ENCODE data around the gene ATP6V0A1. TPM values are rescaled to one million over a fixed set of nuclear protein-coding genes. Genes with fewer than 3 reads are reported as not detected.
A peak's percentile ranks its signal among the peaks of the same experiment; 100 is the strongest.

The ATP6V0A1 gene
- total RNA-seq, 1 experiment from 2014 or later = 54.6 TPM

- no peak overlapping the region for H3K4me3 ChIP-seq (ENCODE audit: low read depth, low read length, poor library complexity, severe bottlenecking)
- ChIA-PET POLR2A (ENCODE audit: low non-redundant PET) (no interaction called here), CTCF (no interaction called here)
- H3K4me1 ChIP-seq (ENCODE audit: insufficient read depth, low read length, poor library complexity, severe bottlenecking) = peaks cover 17% of the 10 kb centered on the region
- no peak for TF ChIP-seq CTCF (conservative IDR thresholded peaks at IDR 0.05; ENCODE audit: low read depth, low read length)
- TF ChIP-seq EZH2 (IDR thresholded peaks at IDR 0.05; ENCODE audit: borderline replicate concordance, low read depth, low read length, poor library complexity, severe bottlenecking) = no peak
- BruUV-seq (replicated peaks) = no TSS peak
- H3K36me3 ChIP-seq (ENCODE audit: insufficient read depth, low read length, poor library complexity, severe bottlenecking) = peaks cover 4% of the 10 kb centered on the region
- H3K27ac ChIP-seq (ENCODE audit: low read depth, low read length, poor library complexity, severe bottlenecking) = peak overlapping the region; percentile 70
- intact Hi-C loops (cut with micrococcal nuclease; ENCODE audit: unreplicated experiment) = no loop called here
- no peaks in the 10 kb centered on the region for H3K9me3 ChIP-seq (ENCODE audit: low read depth, low read length, poor library complexity, severe bottlenecking)
- no peak for DNase-seq (ENCODE audit: low spot score)
- no peaks in the 10 kb centered on the region for H3K27me3 ChIP-seq (replicated peaks; ENCODE audit: insufficient read depth, low read depth, low read length, poor library complexity)
Observed at GRCh38 chr17:42457107-42457792, 1.4 kb upstream of the ATP6V0A1 start.

GRCh38 chr17:42459256-42459800 lies 650 bp downstream of the ATP6V0A1 start:
- peak; percentile 37 for DNase-seq (ENCODE audit: low spot score)
- Histone ChIP-seq H3K36me3 (ENCODE audit: insufficient read depth, low read length, poor library complexity, severe bottlenecking) (peaks cover 4% of the 10 kb centered on the region), H3K9me3 (ENCODE audit: low read depth, low read length, poor library complexity, severe bottlenecking) (no peaks in the 10 kb centered on the region), H3K4me1 (ENCODE audit: insufficient read depth, low read length, poor library complexity, severe bottlenecking) (peaks cover 17% of the 10 kb centered on the region), H3K27ac (ENCODE audit: low read depth, low read length, poor library complexity, severe bottlenecking) (peak overlapping the region; percentile 74), H3K4me3 (ENCODE audit: low read depth, low read length, poor library complexity, severe bottlenecking) (peak overlapping the region; percentile 59), H3K27me3 (replicated peaks; ENCODE audit: insufficient read depth, low read depth, low read length, poor library complexity) (no peaks in the 10 kb centered on the region)
- intact Hi-C loops (cut with micrococcal nuclease; ENCODE audit: unreplicated experiment) = no loop called here
- ChIA-PET POLR2A (ENCODE audit: low non-redundant PET) (no interaction called here), CTCF (no interaction called here)
- BruUV-seq (replicated peaks) = no TSS peak
- TF ChIP-seq EZH2 (IDR thresholded peaks at IDR 0.05; ENCODE audit: borderline replicate concordance, low read depth, low read length, poor library complexity, severe bottlenecking) (no peak), CTCF (conservative IDR thresholded peaks at IDR 0.05; ENCODE audit: low read depth, low read length) (peak; percentile 43)

GRCh38 chr17:42459801-42460281 lies 1.2 kb downstream of the ATP6V0A1 start:
- intact Hi-C loops (cut with micrococcal nuclease; ENCODE audit: unreplicated experiment) = no loop called here

More at GRCh38 chr17:42459801-42460281, 1.2 kb downstream of the ATP6V0A1 start:
- Histone ChIP-seq H3K9me3 (ENCODE audit: low read depth, low read length, poor library complexity, severe bottlenecking) (no peaks in the 10 kb centered on the region), H3K4me3 (ENCODE audit: low read depth, low read length, poor library complexity, severe bottlenecking) (peak overlapping the region; percentile 59), H3K4me1 (ENCODE audit: insufficient read depth, low read length, poor library complexity, severe bottlenecking) (peaks cover 17% of the 10 kb centered on the region), H3K36me3 (ENCODE audit: insufficient read depth, low read length, poor library complexity, severe bottlenecking) (peaks cover 4% of the 10 kb centered on the region), H3K27me3 (replicated peaks; ENCODE audit: insufficient read depth, low read depth, low read length, poor library complexity) (no peaks in the 10 kb centered on the region), H3K27ac (ENCODE audit: low read depth, low read length, poor library complexity, severe bottlenecking) (peak overlapping the region; percentile 30)
- POLR2A ChIA-PET (ENCODE audit: low non-redundant PET) = interaction anchor here (0.6 kb wide), 1 partner anchor 1547 kb away, joined by 10 read pairs; no protein-coding TSS in a partner anchor
- CTCF ChIA-PET = no interaction called here
- no TSS peak for BruUV-seq (replicated peaks)
- no peak for DNase-seq (ENCODE audit: low spot score)
- TF ChIP-seq CTCF (conservative IDR thresholded peaks at IDR 0.05; ENCODE audit: low read depth, low read length) (no peak), EZH2 (IDR thresholded peaks at IDR 0.05; ENCODE audit: borderline replicate concordance, low read depth, low read length, poor library complexity, severe bottlenecking) (no peak)
